Measurements from ENCODE around the gene EHMT1.

DNA sequence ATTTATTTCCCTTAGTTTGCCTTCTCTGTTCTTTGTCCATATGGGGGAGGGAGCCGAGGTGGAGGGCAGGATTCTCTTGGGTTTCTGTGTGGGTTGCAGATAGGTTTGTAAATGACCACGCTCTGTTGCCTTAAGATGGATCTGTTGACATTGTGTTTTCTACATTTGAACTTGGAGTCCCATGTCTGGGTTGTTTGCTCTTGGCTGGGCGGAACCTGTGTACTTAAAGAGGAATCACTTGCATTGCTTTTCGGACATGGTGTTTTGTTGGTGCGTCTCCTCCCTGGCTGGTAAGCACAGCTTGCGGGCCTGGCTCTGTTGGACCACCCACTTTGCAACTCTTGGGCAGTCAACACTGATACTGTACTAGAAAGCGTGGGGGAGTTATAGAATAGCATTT, 45.9 kb downstream of the EHMT1 start:
- TF ChIP-seq ZNF274 (IDR thresholded peaks at IDR 0.05; ENCODE audit: low read depth, low read length): no peak
- TF ChIP-seq SUZ12 (IDR thresholded peaks at IDR 0.05; ENCODE audit: extremely low read depth, insufficient read depth, insufficient read length): no peak

Measured in NT2/D1 (cell line).